Heart right ventricle (tissue), 16 donors: Measurements from ENCODE around the gene TMEM233. TPM values are rescaled to one million over a fixed set of nuclear protein-coding genes. Genes with fewer than 3 reads are reported as not detected.

Experiments
- ATAC-seq, 8 donors: fragments of 200-7000 bp; cut with Tn5 transposase; one replicate each; pipeline ENCODE4 v1.9.1; 2020; ENCODE audit warnings: mild to moderate bottlenecking in 8 of 8, moderate library complexity in 8 of 8, moderate number of reproducible peaks in 1 of 8
- DNase-seq, 2 donors: peaks; one replicate each; pipeline ENCODE4 v3.0.0-alpha.2; 2020
- H3K27ac ChIP-seq, 10 donors: fragments of 200-600 bp; sonication (generic) in 2 of 10; one replicate each; pipeline versions ENCODE4 v1.5.0 to v1.8.0; 2020 to 2022; ENCODE audit warnings: mild to moderate bottlenecking in 3 of 10
- H3K27me3 ChIP-seq, 7 donors: fragments of 200-600 bp; one replicate each; pipeline ENCODE4 v1.8.0; 2021 to 2022; ENCODE audit warnings: mild to moderate bottlenecking in 2 of 7
- H3K36me3 ChIP-seq, 9 donors: fragments of 200-600 bp; sonication (generic) in 1 of 9; one replicate each; pipeline versions ENCODE4 v1.5.0 to v1.8.0; 2020 to 2022; ENCODE audit warnings: mild to moderate bottlenecking in 2 of 9
- H3K4me1 ChIP-seq, 9 donors: fragments of 200-600 bp; sonication (generic) in 1 of 9; one replicate each; pipeline versions ENCODE4 v1.5.0 to v1.8.0; 2020 to 2022; ENCODE audit warnings: mild to moderate bottlenecking in 4 of 9
- H3K4me3 ChIP-seq, 10 donors: fragments of 200-600 bp; sonication (generic) in 2 of 10; one replicate each; pipeline versions ENCODE4 v1.5.0 to v1.8.0; 2020 to 2022; ENCODE audit warnings: mild to moderate bottlenecking in 7 of 10, moderate library complexity in 2 of 10
- H3K9me3 ChIP-seq, 11 donors: fragments of 200-600 bp in 10 of 11; sonication (generic) in 2 of 11; one replicate each; pipeline versions ENCODE4 v1.5.0 to v1.8.0; 2013 to 2022; ENCODE audit warnings: mild to moderate bottlenecking in 2 of 11, control low read depth in 1 of 11, moderate library complexity in 1 of 11
- WGBS, 2 donors: extraction: QIAGEN DNeasy Blood & Tissue Kit; methylation state at CpG; one replicate each; pipeline ENCODE4 v1.1.7; 2013; ENCODE audit warnings: inconsistent platforms in 1 of 2; 5-methylcytosine and 5-hydroxymethylcytosine counted together
- intact Hi-C, 10 donors: fragments of 100-400 bp; cut with DNase I; formaldehyde crosslinking; loops; one replicate each; pipeline versions ENCODE4 v1.11.1 to v1.14.2; 2022
- polyA plus RNA-seq, 2 donors: library from polyadenylated mRNA; stranded (reverse); fragments of 200-250 nt; gene quantifications; one replicate each; pipeline ENCODE4 v1.2.3, GENCODE V29; 2013
- total RNA-seq, 10 donors: library from RNA; stranded (reverse); fragmentation: NEBNext Ultra II Directional in 3 of 10; extraction: Animal tissue kit (Norgen Biotek cat#: 25700) in 3 of 10; gene quantifications; one replicate each; pipeline versions ENCODE4 v1.2.1 to v1.2.4, GENCODE V29; 2021 to 2023
- TF ChIP-seq, protein P1 (sequence below), 9 donors: fragments of 200-600 bp; sonication (generic) in 2 of 9; IDR thresholded peaks; one replicate each; pipeline versions ENCODE4 v1.5.0 to v1.8.0; 2021 to 2022; ENCODE audit warnings: antibody characterized with exemption in 9 of 9, mild to moderate bottlenecking in 5 of 9, moderate library complexity in 1 of 9
- donor health status: Arrhythmogenic right ventricular cardiomyopathy.
- donor health status: ischemic (EF 13 %, LVEDD 7.1; RV severe dilation, severe dysfunction).
- donor health status: healthy with polysubstance abuse.
- donor health status: DM: no; HTN: yes; CAD: no.
- donor health status: DM: no; HTN: no; CAD: no.
- donor health status: ischemic (EF 25% LVEDD 6.9; RV normal size, moderate dysfunction).
- donor health status: ischemic (EF 25% LVEDD 5.7; RV mildly dilated, moderate dysfunction).
- donor health status: healthy.
- donor health status: DM: yes; HTN: yes; CAD: no.
- donor health status: Ischemic cardiomyopathy.
- donor health status: ischemic (EF 35%, LVEDD 5.7; RV mildly dilated, moderate dysfunction).
- donor health status: nonischemic (EF 11% LVEDD 7.7; RV severe dilation, severe dysfunction).
- donor health status: DM: yes; HTN: yes; CAD: no.
- donor health status: PGD.
- donor health status: ischemic (EF 29% LVEDD 5.4; RV normal size, mild dysfunction).
- donor health status: nonischemic (EF 23%, LVEDD 6.1; RV moderate dilation, normal function).

The TMEM233 gene
- total and polyA plus RNA-seq, 12 donors: 0.10 to 0.92 (median 0.49) TPM; not detected in 1

DNA sequence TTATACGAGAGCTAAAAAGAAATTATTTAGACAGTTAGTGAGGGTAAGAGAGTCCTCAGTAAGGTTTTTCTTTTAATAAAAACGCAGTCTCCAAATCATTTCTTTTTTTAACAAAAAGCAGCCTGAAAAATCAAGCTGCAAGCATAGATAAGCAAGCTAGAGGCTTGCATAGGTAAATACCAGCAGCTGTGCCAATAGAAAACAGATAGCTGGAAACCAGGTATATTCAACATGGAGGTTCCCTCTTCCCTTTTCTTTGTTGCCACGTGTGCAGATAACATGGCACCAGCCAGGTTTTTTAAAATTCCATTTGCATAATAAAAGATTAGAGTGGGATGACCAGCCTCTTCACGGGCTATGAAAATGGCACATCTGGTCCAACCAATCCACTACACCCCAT lies 68.3 kb downstream of the TMEM233 start:
- Histone ChIP-seq H3K36me3 (no peaks in the 10 kb centered on the region), H3K27ac (no peak overlapping the region), H3K27me3 (no peaks in the 10 kb centered on the region), H3K4me3 (no peak overlapping the region), H3K4me1 (peaks cover 4 to 27% (median 13%) of the 10 kb centered on the region in 9 donors), H3K9me3 (no peaks in the 10 kb centered on the region)
- intact Hi-C loops: loop anchor here in 2 of 10 donors (10.0 kb wide), 2 partner anchors 113 to 123 kb away; no protein-coding TSS in a partner anchor
- TF ChIP-seq, protein P1, sequence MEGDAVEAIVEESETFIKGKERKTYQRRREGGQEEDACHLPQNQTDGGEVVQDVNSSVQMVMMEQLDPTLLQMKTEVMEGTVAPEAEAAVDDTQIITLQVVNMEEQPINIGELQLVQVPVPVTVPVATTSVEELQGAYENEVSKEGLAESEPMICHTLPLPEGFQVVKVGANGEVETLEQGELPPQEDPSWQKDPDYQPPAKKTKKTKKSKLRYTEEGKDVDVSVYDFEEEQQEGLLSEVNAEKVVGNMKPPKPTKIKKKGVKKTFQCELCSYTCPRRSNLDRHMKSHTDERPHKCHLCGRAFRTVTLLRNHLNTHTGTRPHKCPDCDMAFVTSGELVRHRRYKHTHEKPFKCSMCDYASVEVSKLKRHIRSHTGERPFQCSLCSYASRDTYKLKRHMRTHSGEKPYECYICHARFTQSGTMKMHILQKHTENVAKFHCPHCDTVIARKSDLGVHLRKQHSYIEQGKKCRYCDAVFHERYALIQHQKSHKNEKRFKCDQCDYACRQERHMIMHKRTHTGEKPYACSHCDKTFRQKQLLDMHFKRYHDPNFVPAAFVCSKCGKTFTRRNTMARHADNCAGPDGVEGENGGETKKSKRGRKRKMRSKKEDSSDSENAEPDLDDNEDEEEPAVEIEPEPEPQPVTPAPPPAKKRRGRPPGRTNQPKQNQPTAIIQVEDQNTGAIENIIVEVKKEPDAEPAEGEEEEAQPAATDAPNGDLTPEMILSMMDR (IDR thresholded peaks at IDR 0.05): no peak
- 70% methylated on average over 4 of the region's 4 CpGs for WGBS, 2 donors
- DNase-seq: no peak
- no peak for ATAC-seq

DNA sequence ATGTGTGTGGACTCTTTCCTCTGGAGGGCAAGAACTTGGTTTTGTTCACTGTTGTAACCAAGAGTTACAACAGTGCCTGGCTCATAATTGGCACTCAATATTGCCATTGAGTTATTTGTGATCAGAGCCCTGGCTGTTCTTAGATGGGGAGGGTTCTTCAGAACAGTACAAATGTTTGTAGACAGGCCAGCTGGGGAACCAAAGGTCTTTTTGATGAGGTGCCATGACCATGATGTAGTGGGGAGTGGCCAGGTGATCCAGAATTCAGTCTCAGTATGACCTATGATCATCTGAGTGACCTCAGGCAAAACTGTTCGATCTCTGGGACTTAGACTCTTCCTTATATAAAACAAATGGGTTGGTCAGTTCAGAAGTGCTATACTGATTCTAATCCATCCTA lies 71.1 kb downstream of the TMEM233 start:
- intact Hi-C loops: loop anchor here in 8 of 10 donors (2.0 to 10.0 kb wide), 5 partner anchors 53 to 120 kb away; no protein-coding TSS in a partner anchor
- Histone ChIP-seq H3K4me1 (peaks cover 7 to 44% (median 28%) of the 10 kb centered on the region in 9 donors), H3K4me3 (no peak overlapping the region), H3K27ac (no peak overlapping the region), H3K27me3 (no peaks in the 10 kb centered on the region), H3K36me3 (no peaks in the 10 kb centered on the region), H3K9me3 (no peaks in the 10 kb centered on the region)
- ATAC-seq (no peak), DNase-seq (no peak)
- TF ChIP-seq, protein P1 (IDR thresholded peaks at IDR 0.05): no peak
- WGBS, 2 donors: 79 to 94% methylated on average over 1 of the region's 1 CpG

GRCh38 chr12:119665164-119665929 lies 71.8 kb downstream of the TMEM233 start:
- no peak for ATAC-seq
- peaks cover 0 to 4% (median 0%) of the 10 kb centered on the region in 9 donors for H3K36me3 ChIP-seq
- no peaks in the 10 kb centered on the region for H3K9me3 ChIP-seq
- H3K4me3 ChIP-seq: no peak overlapping the region
- no peak for DNase-seq
- no peaks in the 10 kb centered on the region for H3K27me3 ChIP-seq
- TF ChIP-seq, protein P1 (IDR thresholded peaks at IDR 0.05): no peak
- H3K4me1 ChIP-seq: peaks cover 7 to 49% (median 35%) of the 10 kb centered on the region in 9 donors
- WGBS, 2 donors: 70 to 75% methylated on average over 4 of the region's 4 CpGs
- peak overlapping the region in 2 of 10 donors; percentile 9 to 72 for H3K27ac ChIP-seq
- intact Hi-C loops: loop anchor here in 8 of 10 donors (2.0 to 10.0 kb wide), 5 partner anchors 52 to 119 kb away; no protein-coding TSS in a partner anchor

GRCh38 chr12:119666226-119666795 lies 72.7 kb downstream of the TMEM233 start:
- ATAC-seq (no peak), DNase-seq (no peak)
- peaks cover 0 to 12% (median 0%) of the 10 kb centered on the region in 9 donors for H3K36me3 ChIP-seq
- H3K4me1 ChIP-seq: peaks cover 7 to 54% (median 41%) of the 10 kb centered on the region in 9 donors
- no peaks in the 10 kb centered on the region for H3K9me3 ChIP-seq
- peak overlapping the region in 1 of 10 donors; percentile 72 for H3K27ac ChIP-seq
- peak overlapping the region in 1 of 10 donors; percentile 4 for H3K4me3 ChIP-seq
- TF ChIP-seq, protein P1 (IDR thresholded peaks at IDR 0.05): no peak
- 72 to 75% methylated on average over 2 of the region's 2 CpGs for WGBS, 2 donors
- no peaks in the 10 kb centered on the region for H3K27me3 ChIP-seq
- intact Hi-C loops: loop anchor here in 7 of 10 donors (5.0 to 10.0 kb wide), 4 partner anchors 51 to 118 kb away; no protein-coding TSS in a partner anchor
